ENCODE measurements around the gene PALM. TPM values are rescaled to one million over a fixed set of nuclear protein-coding genes. Genes with fewer than 3 reads are reported as not detected.

The PALM gene
- total and polyA plus RNA-seq, 9 of the 15 experiments (the other 6 are each of a cell fraction or from before 2014, with no cell fraction given) = 0.04 to 6.6 (median 1.7) TPM

GRCh38 chr19:703329-703650 is 5.4 kb upstream of the PALM start:
- BruUV-seq (replicated peaks) = TSS peak; percentile 79
- no peaks in the 10 kb centered on the region for H3K36me3 ChIP-seq (ENCODE audit: control insufficient read depth, insufficient read depth, low read length)
- FAIRE-seq = peak; percentile 32
- in situ Hi-C loops (cut with MboI) (no loop called here), intact Hi-C loops (cut with micrococcal nuclease) (loop anchor here (1.0 kb wide), 1 partner anchor 23 kb away; no protein-coding TSS in a partner anchor)
- no peaks in the 10 kb centered on the region for H3K27me3 ChIP-seq (ENCODE audit: control insufficient read depth in 2 of 2, insufficient read depth in 2 of 2, low read length in 2 of 2)
- H3K4me3 ChIP-seq = peak overlapping the region; percentile 46
- peak overlapping the region; percentile 87 for H3K4me2 ChIP-seq (ENCODE audit: insufficient read depth, low read length)
- no peaks in the 10 kb centered on the region for H4K20me1 ChIP-seq (replicated peaks; ENCODE audit: control insufficient read depth, insufficient read depth, low read length)
- H2AFZ ChIP-seq (ENCODE audit: low read depth, low read length) = peak overlapping the region; percentile 73
- H3K9me3 ChIP-seq (replicated peaks; ENCODE audit: control insufficient read depth, insufficient read depth, low read depth, low read length) = 0 out of 2 replicates have a peak, but pooled peaks cover 2% of the 10 kb centered on the region
- peaks cover 9% of the 10 kb centered on the region; the same call in 2 of the 3 replicates for H3K79me2 ChIP-seq (ENCODE audit: control insufficient read depth, insufficient read depth, low read length)
- H3K27ac ChIP-seq (ENCODE audit: extremely low read depth, low read depth, low read length) = peak overlapping the region; percentile 74
- no peaks in the 10 kb centered on the region for H3K9me1 ChIP-seq (ENCODE audit: control insufficient read depth, insufficient read depth, low read length)
- peaks cover 14 to 29% of the 10 kb centered on the region in 2 experiments for H3K4me1 ChIP-seq (replicated peaks in 1 of 2; ENCODE audit: control insufficient read depth in 2 of 2, insufficient read depth in 2 of 2, low read length in 2 of 2)
- ATAC-seq = no peak; the same call in 2 of the 3 replicates
- POLR2A ChIA-PET = interaction anchor here (0.6 to 1.6 kb wide), 7 partner anchors 8 to 131 kb away, joined by 3 to 5 read pairs (median 3); partner anchors contain the start of genes PRSS57 and RNF126
- peak overlapping the region; percentile 75 to 89 for H3K9ac ChIP-seq (ENCODE audit: insufficient read depth in 1 of 2, low read depth in 2 of 2, low read length in 2 of 2)
- 14% methylated on average over 4 of the region's 4 CpGs for WGBS (ENCODE audit: insufficient coverage, low coverage, missing lambda C conversion rate)
- no peak for DNase-seq (ENCODE audit: extremely low read depth in 1 of 4, low spot score in 3 of 4)
- CTCF ChIA-PET (ENCODE audit: low intra/inter-chr PET ratio) = no interaction called here
- TF ChIP-seq ZNF57 (CRISPR knock-in tag; IDR thresholded peaks at IDR 0.05) (no peak), CREB3 (tag; conservative IDR thresholded peaks at IDR 0.05; ENCODE audit: low read depth) (no peak), COPS2 (conservative IDR thresholded peaks at IDR 0.05) (no peak), ZNF197 (CRISPR knock-in tag; IDR thresholded peaks at IDR 0.05; ENCODE audit: low read depth) (no peak), ZBTB7A (IDR thresholded peaks at IDR 0.05; ENCODE audit: borderline replicate concordance, control insufficient read depth, low read depth, low read length) (no peak), HDGF (IDR thresholded peaks at IDR 0.05) (peak; percentile 85), PHF8 (IDR thresholded peaks at IDR 0.05; ENCODE audit: borderline replicate concordance, low read length) (peak; percentile 64; the same call in 1 of the 2 replicates), ZC3H11A (IDR thresholded peaks at IDR 0.05; ENCODE audit: low read depth, low read length) (no peak), ARID1B (IDR thresholded peaks at IDR 0.05) (peak; percentile 24; the same call in 1 of the 2 replicates), GTF2F1 (IDR thresholded peaks at IDR 0.05; ENCODE audit: low read depth, low read length) (no peak), ZFP36 (IDR thresholded peaks at IDR 0.05; ENCODE audit: low read depth, low read length, partially characterized antibody) (peak; percentile 94), EZH2 (IDR thresholded peaks at IDR 0.05; ENCODE audit: borderline replicate concordance, low read depth, low read length) (no peak), MLLT1 (IDR thresholded peaks at IDR 0.05) (0 out of 4 replicates have a peak, but pooled peaks of 1 of the 2 experiments have one; percentile 15), IRF1 (CRISPR knock-in tag; IDR thresholded peaks at IDR 0.05; ENCODE audit: borderline replicate concordance) (no peak), SMARCA5 (IDR thresholded peaks at IDR 0.05) (peak; percentile 92), XRCC5 (IDR thresholded peaks at IDR 0.05; ENCODE audit: low read depth, low read length) (0 out of 2 replicates have a peak, but pooled peaks have one; percentile 47), ZEB2 (IDR thresholded peaks at IDR 0.05) (no peak), POLR2H (tag; IDR thresholded peaks at IDR 0.05; ENCODE audit: low read depth) (no peak), BRCA1 (IDR thresholded peaks at IDR 0.05) (no peak), BRCA1 (CRISPR knock-in tag; IDR thresholded peaks at IDR 0.05) (no peak), ZNF133 (CRISPR knock-in tag; IDR thresholded peaks at IDR 0.05) (no peak), ZBTB8A (IDR thresholded peaks at IDR 0.05; ENCODE audit: partially characterized antibody) (no peak), ATF1 (CRISPR knock-in tag; IDR thresholded peaks at IDR 0.05) (no peak), ATF1 (tag; IDR thresholded peaks at IDR 0.05) (peak; percentile 21; the same call in 1 of the 2 replicates)

Measured in K562 (cell line).